SK-N-MC (cell line): ENCODE results near the gene NT5DC4.

ENCODE experiments used
- DNase-seq: peaks from one replicate; pipeline ENCODE4 v3.0.0-alpha.2; 2011; ENCODE audit warnings: low read depth, low spot score
- H3K27ac ChIP-seq: fragments of 200-600 bp; sonication (generic); 2 replicates; pipeline ENCODE4 v1.5.1; 2016; ENCODE audit warnings: mixed run types
- H3K36me3 ChIP-seq: fragments of 200-600 bp; sonication (generic); 2 replicates; pipeline ENCODE4 v1.6.1; 2017; ENCODE audit warnings: antibody characterized with exemption, low read length, mixed read lengths; ENCODE audit not compliant: insufficient read depth
- H3K4me3 ChIP-seq: fragments of 200-600 bp; sonication (generic); 2 replicates; pipeline ENCODE4 v1.5.1; 2016
- H3K9ac ChIP-seq: fragments of 200-600 bp; sonication (generic); 2 replicates; pipeline ENCODE4 v1.8.0; 2017; ENCODE audit warnings: mixed run types, mixed read lengths; ENCODE audit not compliant: insufficient read length
- H3K9me3 ChIP-seq: fragments of 200-600 bp; sonication (generic); 2 replicates; pipeline ENCODE4 v1.6.1; 2017; ENCODE audit warnings: low read depth, mild to moderate bottlenecking, antibody characterized with exemption, low read length, moderate library complexity, mixed read lengths
- EZH2 ChIP-seq: fragments of 200-600 bp; sonication (generic); IDR thresholded peaks from one replicate; pipeline ENCODE4 v1.6.1; 2017; ENCODE audit warnings: antibody characterized with exemption
- FOXP2 ChIP-seq: optimal IDR thresholded peaks from 2 replicates; pipeline ENCODE3; 2011; ENCODE audit warnings: mild to moderate bottlenecking, moderate library complexity; ENCODE audit not compliant: insufficient read depth; ENCODE audit errors: extremely low read length, control extremely low read depth
- POLR2AphosphoS5 ChIP-seq: IDR thresholded peaks from 2 replicates; pipeline ENCODE4 v1.6.1; 2012; ENCODE audit warnings: mild to moderate bottlenecking, low read depth, low read length, borderline replicate concordance

Gene NT5DC4

GRCh38 chr2:112720785-112721184 lies at the start of gene NT5DC4:
NT5DC4 (plus strand) TSS chr2:112721020; CDS start chr2:112721080, 60 bp downstream.
- DNase-seq, result no peak
- no peak within 1 kb of the TSS for H3K27ac ChIP-seq
- H3K9ac ChIP-seq, result no peak within 1 kb of the TSS
- no peak within 1 kb of the TSS for H3K4me3 ChIP-seq
- no peaks in the 10 kb centered on the region for H3K9me3 ChIP-seq
- no peak for TF ChIP-seq EZH2
- no peak for TF ChIP-seq FOXP2
- no peak for TF ChIP-seq POLR2AphosphoS5
- H3K36me3 ChIP-seq, result no peaks in the 10 kb centered on the region

- no peaks in the 10 kb centered on the region for H3K9me3 ChIP-seq
- DNase-seq, result no peak
- H3K27ac ChIP-seq, result no peak overlapping the region
- TF ChIP-seq POLR2AphosphoS5 (no peak), FOXP2 (no peak), EZH2 (no peak)
- H3K36me3 ChIP-seq, result no peaks in the 10 kb centered on the region
- no peak overlapping the region for H3K9ac ChIP-seq
- H3K4me3 ChIP-seq, result no peak overlapping the region
Measured at GRCh38 chr2:112671801-112672200, 49.0 kb upstream of the NT5DC4 start.

- DNase-seq, result no peak
- Histone ChIP-seq H3K36me3 (no peaks in the 10 kb centered on the region), H3K9ac (no peak overlapping the region), H3K9me3 (no peaks in the 10 kb centered on the region), H3K4me3 (no peak overlapping the region), H3K27ac (no peak overlapping the region)
- TF ChIP-seq EZH2 (no peak), POLR2AphosphoS5 (no peak), FOXP2 (no peak)
Measured at GRCh38 chr2:112673008-112673407, 47.8 kb upstream of the NT5DC4 start.

- TF ChIP-seq FOXP2 (no peak), POLR2AphosphoS5 (no peak), EZH2 (no peak)
- Histone ChIP-seq H3K9me3 (no peaks in the 10 kb centered on the region), H3K4me3 (no peak overlapping the region), H3K27ac (no peak overlapping the region), H3K36me3 (no peaks in the 10 kb centered on the region), H3K9ac (no peak overlapping the region)
- no peak for DNase-seq
Measured at GRCh38 chr2:112674229-112674628, 46.6 kb upstream of the NT5DC4 start.

- H3K9me3 ChIP-seq, result no peaks in the 10 kb centered on the region
- H3K9ac ChIP-seq, result no peak overlapping the region
- no peak for TF ChIP-seq POLR2AphosphoS5
- TF ChIP-seq EZH2, result no peak
- TF ChIP-seq FOXP2, result no peak
- no peaks in the 10 kb centered on the region for H3K36me3 ChIP-seq
- no peak for DNase-seq
- H3K27ac ChIP-seq, result no peak overlapping the region
- H3K4me3 ChIP-seq, result no peak overlapping the region
Measured at GRCh38 chr2:112679484-112679883, 41.3 kb upstream of the NT5DC4 start.

GRCh38 chr2:112680666-112681101 lies 40.1 kb upstream of the NT5DC4 start:
- TF ChIP-seq POLR2AphosphoS5, result no peak
- H3K4me3 ChIP-seq, result no peak overlapping the region
- no peak overlapping the region for H3K9ac ChIP-seq
- no peak for DNase-seq
- H3K27ac ChIP-seq, result no peak overlapping the region
- H3K36me3 ChIP-seq, result no peaks in the 10 kb centered on the region
- H3K9me3 ChIP-seq, result no peaks in the 10 kb centered on the region

- H3K27ac ChIP-seq, result no peak overlapping the region
- TF ChIP-seq FOXP2, result no peak
- TF ChIP-seq EZH2, result no peak
- no peak overlapping the region for H3K9ac ChIP-seq
- H3K9me3 ChIP-seq, result no peaks in the 10 kb centered on the region
- no peaks in the 10 kb centered on the region for H3K36me3 ChIP-seq
- H3K4me3 ChIP-seq, result no peak overlapping the region
- DNase-seq, result no peak
Measured at GRCh38 chr2:112682101-112682500, 38.7 kb upstream of the NT5DC4 start.

- no peaks in the 10 kb centered on the region for H3K36me3 ChIP-seq
- no peak for DNase-seq
Measured at GRCh38 chr2:112683550-112684414, 37.0 kb upstream of the NT5DC4 start.

GRCh38 chr2:112684415-112684775 lies 36.4 kb upstream of the NT5DC4 start:
- no peak overlapping the region for H3K9ac ChIP-seq
- DNase-seq, result no peak
- no peak overlapping the region for H3K4me3 ChIP-seq
- no peaks in the 10 kb centered on the region for H3K36me3 ChIP-seq
- no peak overlapping the region for H3K27ac ChIP-seq
- H3K9me3 ChIP-seq, result no peaks in the 10 kb centered on the region
- TF ChIP-seq EZH2 (no peak), FOXP2 (no peak), POLR2AphosphoS5 (no peak)

More at GRCh38 chr2:112683550-112684414, 37.0 kb upstream of the NT5DC4 start:
- TF ChIP-seq EZH2 (no peak), POLR2AphosphoS5 (no peak), FOXP2 (no peak)
- Histone ChIP-seq H3K27ac (no peak overlapping the region), H3K9me3 (no peaks in the 10 kb centered on the region), H3K4me3 (no peak overlapping the region), H3K9ac (no peak overlapping the region)
